Sigmoid colon (tissue), 4 donors: ENCODE measurements around the gene KRTAP10-6.

Source experiments
- EP300 ChIP-seq, 4 donors: sonication (generic); formaldehyde crosslinking; IDR thresholded peaks; one replicate each; pipeline ENCODE4 v1.6.1; 2017; ENCODE audit warnings: antibody characterized with exemption in 4 of 4
- POLR2A ChIP-seq, 2 donors: fragments of 450-650 bp; IDR thresholded peaks; one replicate each; pipeline ENCODE4 v1.6.1; 2016; ENCODE audit warnings: antibody characterized with exemption in 2 of 2, mild to moderate bottlenecking in 2 of 2, moderate library complexity in 2 of 2
- TF ChIP-seq, protein P1 (sequence below), 4 experiments: fragments of 450-650 bp in 3 of 4; fragments of 200-600 bp in 1 of 4; IDR thresholded peaks; one replicate each; pipeline ENCODE4 v1.5.1; 2016 to 2019; ENCODE audit warnings: antibody characterized with exemption in 4 of 4, mild to moderate bottlenecking in 3 of 4, moderate library complexity in 2 of 4

GRCh38 chr21:44618504-44618903 is 26.2 kb upstream of the KRTAP10-6 start:
- TF ChIP-seq, protein P1, sequence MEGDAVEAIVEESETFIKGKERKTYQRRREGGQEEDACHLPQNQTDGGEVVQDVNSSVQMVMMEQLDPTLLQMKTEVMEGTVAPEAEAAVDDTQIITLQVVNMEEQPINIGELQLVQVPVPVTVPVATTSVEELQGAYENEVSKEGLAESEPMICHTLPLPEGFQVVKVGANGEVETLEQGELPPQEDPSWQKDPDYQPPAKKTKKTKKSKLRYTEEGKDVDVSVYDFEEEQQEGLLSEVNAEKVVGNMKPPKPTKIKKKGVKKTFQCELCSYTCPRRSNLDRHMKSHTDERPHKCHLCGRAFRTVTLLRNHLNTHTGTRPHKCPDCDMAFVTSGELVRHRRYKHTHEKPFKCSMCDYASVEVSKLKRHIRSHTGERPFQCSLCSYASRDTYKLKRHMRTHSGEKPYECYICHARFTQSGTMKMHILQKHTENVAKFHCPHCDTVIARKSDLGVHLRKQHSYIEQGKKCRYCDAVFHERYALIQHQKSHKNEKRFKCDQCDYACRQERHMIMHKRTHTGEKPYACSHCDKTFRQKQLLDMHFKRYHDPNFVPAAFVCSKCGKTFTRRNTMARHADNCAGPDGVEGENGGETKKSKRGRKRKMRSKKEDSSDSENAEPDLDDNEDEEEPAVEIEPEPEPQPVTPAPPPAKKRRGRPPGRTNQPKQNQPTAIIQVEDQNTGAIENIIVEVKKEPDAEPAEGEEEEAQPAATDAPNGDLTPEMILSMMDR (IDR thresholded peaks at IDR 0.05): no peak
- no peak for TF ChIP-seq POLR2A (IDR thresholded peaks at IDR 0.05)
- TF ChIP-seq EP300 (IDR thresholded peaks at IDR 0.05): no peak
